HEK293 (cell line): ENCODE results near the gene RLN3.
A peak's percentile ranks its signal among the peaks of the same experiment; 100 is the strongest.

Experiments
- CTCF ChIA-PET: fragments of 350-600 bp; formaldehyde crosslinking; extraction: SDS; loops from one replicate; lab custom pipeline; 2021; ENCODE audit warnings: antibody characterized with exemption; lab: Yijun Ruan, JAX
- POLR2A ChIA-PET: fragments of 300-600 bp; formaldehyde crosslinking; extraction: SDS; loops from one replicate; lab custom pipeline; 2020; ENCODE audit warnings: antibody characterized with exemption, inconsistent platforms; lab: Yijun Ruan, JAX
- H3K27ac ChIP-seq: fragments of 200-500 bp; sonication (Bioruptor generic); 2 replicates; pipeline ENCODE4 v1.5.1; 2014; ENCODE audit warnings: low read depth, low read length, control low read depth, inconsistent platforms; ENCODE audit errors: extremely low read depth
- H3K36me3 ChIP-seq, 2 experiments: fragments of 200-500 bp in 1 of 2; sonication (Bioruptor generic) in 1 of 2; 1 replicate in 1 of 2; 2 replicates in 1 of 2; pipeline ENCODE4 v1.5.1; 2014 to 2017; ENCODE audit warnings: inconsistent platforms in 2 of 2, low read length in 2 of 2; ENCODE audit not compliant: control insufficient read depth in 2 of 2, insufficient read depth in 1 of 2
- H3K4me1 ChIP-seq: fragments of 200-500 bp; sonication (Bioruptor generic); 2 replicates; pipeline ENCODE4 v1.5.1; 2014; ENCODE audit warnings: mild to moderate bottlenecking, low read length, inconsistent platforms; ENCODE audit not compliant: control insufficient read depth, insufficient read depth
- H3K4me3 ChIP-seq: 2 replicates; pipeline ENCODE4 v1.5.1; 2011; ENCODE audit warnings: low read depth, mild to moderate bottlenecking, control low read depth, low read length, moderate library complexity
- H3K9me3 ChIP-seq: fragments of 200-500 bp; sonication (Bioruptor generic); 2 replicates; pipeline ENCODE4 v1.5.1; 2014; ENCODE audit warnings: low read depth, low read length, inconsistent platforms; ENCODE audit not compliant: control insufficient read depth, insufficient read depth
- BCL11A ChIP-seq: fragments of 450-650 bp; formaldehyde crosslinking; IDR thresholded peaks from 2 replicates; pipeline ENCODE4 v1.5.1; 2016; ENCODE audit warnings: low read depth, missing biosample characterization, missing genetic modification characterization
- GLI2 ChIP-seq: fragments of 450-650 bp; formaldehyde crosslinking; IDR thresholded peaks from 2 replicates; pipeline ENCODE4; 2017; ENCODE audit warnings: missing biosample characterization, missing genetic modification characterization, low read depth, borderline replicate concordance
- ZBTB1 ChIP-seq: fragments of 450-650 bp; formaldehyde crosslinking; IDR thresholded peaks from 2 replicates; pipeline ENCODE4 v1.5.1; 2016; ENCODE audit warnings: missing biosample characterization, missing genetic modification characterization
- ZBTB8A ChIP-seq: fragments of 450-650 bp; formaldehyde crosslinking; IDR thresholded peaks from 2 replicates; pipeline ENCODE4 v1.5.1; 2016; ENCODE audit warnings: missing biosample characterization, missing genetic modification characterization
- ZIC2 ChIP-seq: fragments of 450-650 bp; formaldehyde crosslinking; IDR thresholded peaks from 2 replicates; pipeline ENCODE4 v1.5.1; 2016; ENCODE audit warnings: missing biosample characterization, missing genetic modification characterization
- ZNF155 ChIP-seq: fragments of 450-650 bp; formaldehyde crosslinking; IDR thresholded peaks from 2 replicates; pipeline ENCODE4 v1.5.1; 2016; ENCODE audit warnings: missing biosample characterization, missing genetic modification characterization
- ZNF174 ChIP-seq: fragments of 450-650 bp; formaldehyde crosslinking; IDR thresholded peaks from 2 replicates; pipeline ENCODE4 v1.5.0; 2017; ENCODE audit warnings: missing biosample characterization, mild to moderate bottlenecking, missing genetic modification characterization
- ZNF18 ChIP-seq: fragments of 450-650 bp; formaldehyde crosslinking; IDR thresholded peaks from 2 replicates; pipeline ENCODE4 v1.5.1; 2016; ENCODE audit warnings: missing biosample characterization, missing genetic modification characterization
- ZNF24 ChIP-seq: fragments of 450-650 bp; formaldehyde crosslinking; IDR thresholded peaks from 2 replicates; pipeline ENCODE4 v1.5.1; 2016; ENCODE audit warnings: missing biosample characterization, missing genetic modification characterization
- ZNF26 ChIP-seq: fragments of 450-650 bp; formaldehyde crosslinking; IDR thresholded peaks from 2 replicates; pipeline ENCODE4 v1.5.1; 2016; ENCODE audit warnings: missing biosample characterization, missing genetic modification characterization
- ZNF366 ChIP-seq: fragments of 450-650 bp; formaldehyde crosslinking; conservative IDR thresholded peaks from 2 replicates; pipeline ENCODE4 v1.5.1; 2016; ENCODE audit warnings: missing biosample characterization, missing genetic modification characterization
- ZNF48 ChIP-seq: fragments of 450-650 bp; formaldehyde crosslinking; IDR thresholded peaks from 2 replicates; pipeline ENCODE4 v1.5.1; 2016; ENCODE audit warnings: missing biosample characterization, missing genetic modification characterization
- ZNF514 ChIP-seq: fragments of 450-650 bp; formaldehyde crosslinking; IDR thresholded peaks from 2 replicates; pipeline ENCODE4 v1.5.1; 2016; ENCODE audit warnings: missing biosample characterization, missing genetic modification characterization
- ZNF530 ChIP-seq: fragments of 450-650 bp; formaldehyde crosslinking; IDR thresholded peaks from 2 replicates; pipeline ENCODE4 v1.5.1; 2016; ENCODE audit warnings: low read depth, missing biosample characterization, missing genetic modification characterization
- ZNF623 ChIP-seq: fragments of 450-650 bp; formaldehyde crosslinking; IDR thresholded peaks from 2 replicates; pipeline ENCODE4 v1.5.1; 2016; ENCODE audit warnings: missing biosample characterization, missing genetic modification characterization
- ZNF654 ChIP-seq: fragments of 450-650 bp; formaldehyde crosslinking; IDR thresholded peaks from 2 replicates; pipeline ENCODE4 v1.5.1; 2016; ENCODE audit warnings: low read depth, missing biosample characterization, missing genetic modification characterization
- ZNF660 ChIP-seq: fragments of 450-650 bp; IDR thresholded peaks from 2 replicates; pipeline ENCODE4 v1.5.1; 2018; ENCODE audit warnings: missing biosample characterization, mild to moderate bottlenecking, missing genetic modification characterization
- ZNF692 ChIP-seq: fragments of 450-650 bp; formaldehyde crosslinking; IDR thresholded peaks from 2 replicates; pipeline ENCODE4 v1.5.1; 2016; ENCODE audit warnings: missing biosample characterization, missing genetic modification characterization
- ZNF704 ChIP-seq: fragments of 450-650 bp; formaldehyde crosslinking; IDR thresholded peaks from 2 replicates; pipeline ENCODE4 v1.5.1; 2016; ENCODE audit warnings: missing biosample characterization, missing genetic modification characterization
- ZNF707 ChIP-seq: fragments of 450-650 bp; formaldehyde crosslinking; IDR thresholded peaks from 2 replicates; pipeline ENCODE4 v1.5.1; 2016; ENCODE audit warnings: missing biosample characterization, missing genetic modification characterization
- ZNF747 ChIP-seq: fragments of 450-650 bp; formaldehyde crosslinking; IDR thresholded peaks from 2 replicates; pipeline ENCODE4 v1.5.1; 2016; ENCODE audit warnings: missing biosample characterization, missing genetic modification characterization
- ZNF777 ChIP-seq: fragments of 450-650 bp; formaldehyde crosslinking; IDR thresholded peaks from 2 replicates; pipeline ENCODE4 v1.5.1; 2017; ENCODE audit warnings: missing biosample characterization, missing genetic modification characterization, borderline replicate concordance
- ZNF830 ChIP-seq: fragments of 450-650 bp; IDR thresholded peaks from 2 replicates; pipeline ENCODE4 v1.5.0; 2018; ENCODE audit warnings: missing biosample characterization, missing genetic modification characterization, low read depth, mild to moderate bottlenecking, moderate library complexity
- ZNF843 ChIP-seq: fragments of 450-650 bp; formaldehyde crosslinking; IDR thresholded peaks from 2 replicates; pipeline ENCODE4 v1.5.1; 2016; ENCODE audit warnings: missing biosample characterization, missing genetic modification characterization
- ZSCAN23 ChIP-seq: fragments of 450-650 bp; formaldehyde crosslinking; IDR thresholded peaks from 2 replicates; pipeline ENCODE4 v1.5.1; 2016; ENCODE audit warnings: missing biosample characterization, missing genetic modification characterization
- TF ChIP-seq, protein P1 (sequence below): fragments of 450-650 bp; formaldehyde crosslinking; IDR thresholded peaks from 2 replicates; pipeline ENCODE4 v1.5.1; 2016; ENCODE audit warnings: missing biosample characterization, missing genetic modification characterization
- TF ChIP-seq, protein P2 (sequence below): fragments of 450-650 bp; formaldehyde crosslinking; IDR thresholded peaks from 2 replicates; pipeline ENCODE4 v1.5.1; 2016; ENCODE audit warnings: missing biosample characterization, missing genetic modification characterization

RLN3 gene

DNA sequence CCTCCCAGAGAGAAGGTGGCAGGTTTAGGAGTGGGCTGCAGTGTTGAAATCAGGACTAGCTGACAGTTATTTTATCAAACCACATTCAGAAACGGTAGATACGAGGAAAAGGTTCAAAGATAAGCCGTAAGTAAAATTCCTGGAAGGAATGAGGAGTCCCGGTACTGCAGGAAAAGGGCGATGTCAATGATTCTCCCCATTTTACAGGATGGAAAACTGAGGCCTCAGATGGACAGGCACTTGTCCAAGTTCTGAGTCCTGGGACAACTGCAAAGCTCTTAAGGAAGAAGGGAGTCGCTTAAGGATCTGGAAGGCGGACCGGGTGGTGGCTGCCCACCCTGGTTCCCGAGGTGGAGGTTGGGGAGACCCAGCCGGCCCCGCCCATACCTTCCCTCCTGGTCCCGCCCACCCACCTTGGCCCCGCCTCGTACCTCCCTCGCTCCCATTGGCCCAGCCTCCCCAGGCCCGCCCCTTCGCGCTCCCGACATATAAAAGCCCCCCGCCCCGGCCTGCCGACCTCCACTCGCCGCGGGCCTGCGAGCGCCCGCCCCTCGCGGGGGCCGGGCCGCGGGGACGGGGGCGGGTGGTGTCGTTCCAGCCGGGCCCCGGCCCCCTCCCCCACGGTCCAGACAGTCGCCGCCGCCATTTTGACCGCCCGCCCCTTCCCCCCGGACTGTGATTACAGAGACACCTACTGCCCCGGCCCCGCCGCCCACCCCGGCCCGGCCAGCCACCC lies 22.4 kb upstream of the RLN3 start (continued):
- TF ChIP-seq ZIC2 (tag by site-specific recombination) (no peak), ZNF24 (peak; percentile 84; the same call in 1 of the 2 replicates), ZBTB1 (tag by site-specific recombination) (no peak), ZNF18 (no peak), ZNF707 (tag by site-specific recombination) (no peak), ZNF26 (tag by site-specific recombination) (no peak), ZNF366 (no peak), ZNF747 (tag by site-specific recombination) (no peak), ZNF48 (tag by site-specific recombination) (no peak), ZNF174 (tag by site-specific recombination) (no peak)
- TF ChIP-seq, protein P1, sequence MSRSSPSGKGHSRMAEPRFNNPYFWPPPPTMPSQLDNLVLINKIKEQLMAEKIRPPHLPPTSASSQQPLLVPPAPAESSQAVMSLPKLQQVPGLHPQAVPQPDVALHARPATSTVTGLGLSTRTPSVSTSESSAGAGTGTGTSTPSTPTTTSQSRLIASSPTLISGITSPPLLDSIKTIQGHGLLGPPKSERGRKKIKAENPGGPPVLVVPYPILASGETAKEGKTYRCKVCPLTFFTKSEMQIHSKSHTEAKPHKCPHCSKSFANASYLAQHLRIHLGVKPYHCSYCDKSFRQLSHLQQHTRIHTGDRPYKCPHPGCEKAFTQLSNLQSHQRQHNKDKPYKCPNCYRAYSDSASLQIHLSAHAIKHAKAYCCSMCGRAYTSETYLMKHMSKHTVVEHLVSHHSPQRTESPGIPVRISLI (tag by site-specific recombination), result no peak

GRCh38 chr19:14006085-14006765 lies 21.7 kb upstream of the RLN3 start, which contains the start of gene RFX1:
TSS of gene RFX1 (minus strand) at chr19:14006320. CDS start at chr19:13993843, 12,477 bp downstream.
- ChIA-PET POLR2A (interaction anchor here (0.5 to 2.5 kb wide), 16 partner anchors 10 to 812 kb away, joined by 3 to 11 read pairs (median 4); partner anchors contain the start of genes DCAF15 and IL27RA), CTCF (interaction anchor here (0.7 to 2.1 kb wide), 6 partner anchors 22 to 97 kb away, joined by 3 to 7 read pairs (median 4); partner anchors contain the start of gene RLN3)
- peak within 1 kb of the TSS; percentile 89 for H3K27ac ChIP-seq
- H3K4me3 ChIP-seq, result peak within 1 kb of the TSS; percentile 92
- no peaks in the 10 kb centered on the region for H3K36me3 ChIP-seq
- no peaks in the 10 kb centered on the region for H3K9me3 ChIP-seq
- H3K4me1 ChIP-seq, result no peaks in the 10 kb centered on the region
- TF ChIP-seq ZBTB1 (tag by site-specific recombination) (no peak), ZNF843 (tag by site-specific recombination) (no peak), ZNF830 (tag by site-specific recombination) (no peak), ZNF514 (tag by site-specific recombination) (no peak), ZNF704 (tag by site-specific recombination) (no peak), ZSCAN23 (tag by site-specific recombination) (no peak), BCL11A (tag by site-specific recombination) (no peak), ZNF707 (tag by site-specific recombination) (no peak), ZNF692 (tag by site-specific recombination) (no peak), ZNF654 (no peak), ZNF777 (tag by site-specific recombination) (no peak), ZNF660 (tag by site-specific recombination) (no peak), GLI2 (tag by site-specific recombination) (no peak), ZBTB8A (tag by site-specific recombination) (no peak), ZNF530 (tag by site-specific recombination) (no peak), ZNF155 (tag by site-specific recombination) (no peak), ZNF623 (tag by site-specific recombination) (no peak)
- TF ChIP-seq, protein P2, sequence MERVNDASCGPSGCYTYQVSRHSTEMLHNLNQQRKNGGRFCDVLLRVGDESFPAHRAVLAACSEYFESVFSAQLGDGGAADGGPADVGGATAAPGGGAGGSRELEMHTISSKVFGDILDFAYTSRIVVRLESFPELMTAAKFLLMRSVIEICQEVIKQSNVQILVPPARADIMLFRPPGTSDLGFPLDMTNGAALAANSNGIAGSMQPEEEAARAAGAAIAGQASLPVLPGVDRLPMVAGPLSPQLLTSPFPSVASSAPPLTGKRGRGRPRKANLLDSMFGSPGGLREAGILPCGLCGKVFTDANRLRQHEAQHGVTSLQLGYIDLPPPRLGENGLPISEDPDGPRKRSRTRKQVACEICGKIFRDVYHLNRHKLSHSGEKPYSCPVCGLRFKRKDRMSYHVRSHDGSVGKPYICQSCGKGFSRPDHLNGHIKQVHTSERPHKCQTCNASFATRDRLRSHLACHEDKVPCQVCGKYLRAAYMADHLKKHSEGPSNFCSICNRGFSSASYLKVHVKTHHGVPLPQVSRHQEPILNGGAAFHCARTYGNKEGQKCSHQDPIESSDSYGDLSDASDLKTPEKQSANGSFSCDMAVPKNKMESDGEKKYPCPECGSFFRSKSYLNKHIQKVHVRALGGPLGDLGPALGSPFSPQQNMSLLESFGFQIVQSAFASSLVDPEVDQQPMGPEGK, result peak; percentile 59
